ENCODE results near the gene ADAMTSL3.
"Not testable (repeated sequence)": the region's sequence is repeated elsewhere in the genome, so short reads cannot be mapped to it uniquely, and the experiment has no call there.

The ADAMTSL3 gene

DNA sequence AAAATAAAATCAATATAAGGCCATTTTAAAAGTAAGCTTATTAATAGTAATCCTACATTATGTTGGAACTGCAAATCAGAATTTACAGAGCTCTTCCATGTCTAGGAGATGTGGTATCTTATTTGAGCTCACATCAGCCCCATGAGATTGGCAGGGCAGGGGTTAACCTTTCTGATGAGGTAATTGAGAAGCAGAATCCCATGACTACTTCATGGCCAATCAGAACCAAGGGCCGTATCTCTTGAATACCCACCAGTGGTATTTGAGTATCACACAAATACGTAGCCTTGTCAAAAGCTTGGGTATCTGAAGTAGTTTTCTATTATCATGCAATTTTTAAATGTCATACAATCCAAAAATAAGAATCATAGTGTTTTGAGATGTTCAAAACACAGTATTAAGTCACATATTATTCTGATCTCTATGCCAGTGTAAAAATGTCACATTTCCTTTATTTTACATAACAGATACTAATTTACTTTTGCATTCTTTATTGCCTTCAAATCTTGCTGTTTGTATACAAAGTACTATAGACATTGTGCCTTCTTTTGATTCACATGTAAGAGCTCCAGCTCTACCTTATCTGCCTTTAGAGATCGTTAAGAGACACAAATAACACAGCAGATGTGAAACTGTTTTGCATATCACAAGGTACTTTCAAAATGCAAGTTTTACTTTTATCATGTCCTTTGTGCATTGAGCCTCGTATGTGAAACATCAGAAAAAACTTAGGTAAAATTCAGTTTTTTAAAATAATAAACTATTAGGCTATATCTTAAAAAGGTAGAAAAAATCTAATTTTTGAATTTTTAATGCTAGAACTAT lies 329.9 kb downstream of the ADAMTSL3 start:
- no peak for DNase-seq

DNA sequence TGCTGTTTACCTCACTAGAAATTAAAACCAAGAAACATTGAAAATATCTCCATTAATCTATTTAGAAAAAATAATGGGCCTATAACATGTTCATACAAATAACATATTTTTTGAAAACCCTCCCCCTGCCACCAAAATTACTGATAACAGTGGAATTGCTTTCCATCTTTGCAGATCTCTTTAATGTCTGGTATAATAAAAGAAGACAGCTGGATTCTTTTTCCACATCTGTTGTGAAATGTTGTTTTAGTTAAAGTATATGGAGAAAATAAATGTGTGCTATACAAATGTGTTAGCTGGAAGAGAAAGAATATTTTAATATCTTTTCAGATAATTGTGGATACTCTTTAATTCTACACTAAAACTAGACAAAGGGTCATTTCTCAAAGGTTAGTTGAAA lies 330.7 kb downstream of the ADAMTSL3 start:
- DNase-seq, result no peak

DNA sequence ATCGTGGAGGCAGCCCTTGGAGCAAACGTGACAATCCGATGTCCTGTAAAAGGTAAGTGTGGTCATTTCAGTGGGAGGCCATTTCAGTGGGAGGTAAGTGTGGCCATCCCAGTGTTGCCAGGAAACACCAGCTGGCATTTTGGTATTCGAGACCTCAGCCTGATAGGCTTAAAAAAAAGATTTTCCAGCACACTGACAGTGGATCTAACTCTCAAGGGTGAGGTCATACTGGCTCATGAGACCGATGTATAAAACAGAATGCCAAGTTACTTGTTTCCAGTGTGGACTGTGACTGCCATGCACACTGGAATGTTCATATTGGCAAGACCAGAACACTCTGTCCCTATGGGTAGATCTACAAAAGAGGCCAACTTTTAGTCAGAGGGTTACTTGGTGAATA lies 337.2 kb downstream of the ADAMTSL3 start:
- no peak for DNase-seq

DNA sequence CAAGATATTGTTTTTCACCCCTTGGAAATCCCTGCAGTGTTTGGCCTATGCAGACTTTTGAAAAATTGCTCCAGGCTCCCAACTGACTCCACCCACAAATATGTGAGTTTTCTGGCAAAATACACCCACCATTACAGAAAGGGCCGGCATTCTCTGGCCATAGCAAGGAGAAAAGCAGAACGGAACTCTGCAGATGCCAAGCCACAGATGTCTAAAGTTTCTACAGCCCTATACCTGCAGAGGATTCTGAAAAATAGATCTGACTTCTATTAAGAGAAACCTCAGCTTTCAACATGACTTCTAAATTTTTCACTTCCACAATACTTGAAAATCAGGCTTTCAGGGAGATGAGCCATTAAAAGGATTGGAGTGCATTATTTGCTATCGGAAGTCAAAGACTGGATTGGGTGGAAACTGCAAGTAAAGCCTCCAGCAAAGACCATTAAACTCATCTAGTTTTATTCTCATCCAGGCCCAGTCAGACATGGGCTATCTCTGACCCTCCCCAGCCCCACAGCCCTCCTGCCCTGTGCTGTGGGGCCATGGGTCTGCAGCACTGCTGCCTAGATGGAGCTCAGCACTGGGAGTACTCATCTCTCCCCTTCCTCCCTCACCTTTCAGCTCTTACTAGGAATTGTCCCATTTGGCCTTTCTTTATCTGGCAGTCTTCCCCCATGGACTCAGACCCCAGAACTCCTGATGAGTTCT lies 338.6 kb downstream of the ADAMTSL3 start:
- DNase-seq, result no peak

DNA sequence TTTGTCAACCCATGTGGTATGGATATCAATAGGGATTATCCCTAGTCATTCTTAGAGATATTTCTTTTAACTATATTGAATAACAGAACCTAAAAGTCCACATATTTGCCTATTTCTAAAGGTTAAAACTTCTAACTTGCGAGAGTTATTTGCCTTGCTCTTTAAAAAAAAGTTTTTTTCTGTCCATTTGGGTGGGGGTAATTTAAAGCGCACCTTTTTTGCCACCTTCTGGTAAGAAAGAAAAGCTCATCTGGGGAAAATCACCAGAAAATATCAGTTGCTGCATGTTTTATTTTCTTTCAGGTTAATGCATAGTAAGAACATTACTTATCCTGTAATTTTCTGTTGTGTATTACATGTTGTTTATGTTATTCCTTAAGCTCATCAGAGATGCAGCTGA lies 339.7 kb downstream of the ADAMTSL3 start:
- no peak for DNase-seq

DNA sequence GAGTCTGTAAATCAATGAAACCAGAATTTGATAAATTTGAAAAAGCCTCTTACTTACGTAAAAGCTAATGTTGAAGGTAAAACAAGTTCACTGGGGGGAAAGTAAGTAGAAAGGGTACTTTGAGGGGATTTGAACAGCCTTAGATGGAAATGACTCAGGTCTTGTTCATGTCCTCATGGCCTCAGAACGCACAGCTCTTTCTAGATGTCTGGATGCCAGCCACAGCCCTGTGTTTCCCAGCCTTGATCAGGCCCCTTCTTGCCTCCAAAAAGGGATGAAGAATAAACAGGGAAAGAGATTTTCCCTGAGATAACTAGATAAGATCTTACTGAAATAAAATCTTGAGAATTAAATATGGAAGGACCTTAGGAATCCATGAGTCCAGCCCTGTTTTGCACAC lies 344.6 kb downstream of the ADAMTSL3 start:
- no peak for DNase-seq

DNA sequence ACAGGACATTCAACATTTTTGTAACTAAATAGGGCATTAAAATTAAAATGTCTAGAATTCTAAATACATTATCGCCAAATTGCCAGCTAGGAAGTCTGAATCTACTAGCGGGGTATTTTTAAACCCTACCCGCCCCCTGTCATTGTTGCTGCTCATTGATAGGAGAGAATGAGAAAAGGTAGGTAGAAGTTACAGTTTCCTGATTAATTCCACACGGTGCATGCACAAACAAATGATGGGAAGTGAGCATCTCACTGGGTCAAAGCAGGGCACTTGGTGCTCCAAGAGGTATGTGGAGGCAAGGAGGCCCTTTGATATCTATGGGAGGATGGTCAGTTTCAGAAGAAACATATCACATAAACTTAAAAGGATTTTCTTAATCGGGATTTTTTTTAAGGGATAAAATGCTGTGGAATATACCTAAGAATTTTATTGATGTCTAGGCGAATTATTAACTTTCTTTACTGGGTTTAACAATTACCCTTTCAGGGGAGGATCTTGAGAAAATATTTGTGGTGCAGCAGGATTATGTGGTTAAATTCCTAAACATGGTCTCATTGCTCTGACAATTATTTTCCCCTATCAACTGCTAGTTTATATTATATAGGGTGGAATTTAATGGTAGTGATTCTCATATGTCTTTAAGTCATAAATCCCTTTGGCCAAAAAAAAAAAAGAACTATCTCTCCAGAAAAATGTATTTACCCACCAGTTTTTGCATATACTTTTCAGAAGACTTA lies 345.6 kb downstream of the ADAMTSL3 start:
- no peak for DNase-seq

DNA sequence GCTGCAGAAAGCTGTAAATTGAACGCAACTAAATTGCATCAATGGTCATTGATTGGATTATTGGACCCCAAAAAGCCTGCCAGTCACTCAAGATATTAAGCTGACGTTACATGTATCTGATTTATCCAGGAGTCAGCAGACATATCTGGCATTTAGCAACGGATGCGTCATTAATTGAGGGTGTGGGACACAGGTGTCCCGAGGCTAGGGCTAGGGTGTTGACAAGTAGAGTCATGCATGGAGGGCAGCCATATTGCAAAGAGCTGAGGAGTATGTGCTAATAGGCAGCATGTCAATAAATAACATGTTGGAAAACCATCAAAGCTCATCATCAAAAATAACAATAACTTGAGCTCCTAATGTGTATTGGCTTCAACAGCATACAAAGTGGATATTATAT lies 347.1 kb downstream of the ADAMTSL3 start:
- no peak for DNase-seq

DNA sequence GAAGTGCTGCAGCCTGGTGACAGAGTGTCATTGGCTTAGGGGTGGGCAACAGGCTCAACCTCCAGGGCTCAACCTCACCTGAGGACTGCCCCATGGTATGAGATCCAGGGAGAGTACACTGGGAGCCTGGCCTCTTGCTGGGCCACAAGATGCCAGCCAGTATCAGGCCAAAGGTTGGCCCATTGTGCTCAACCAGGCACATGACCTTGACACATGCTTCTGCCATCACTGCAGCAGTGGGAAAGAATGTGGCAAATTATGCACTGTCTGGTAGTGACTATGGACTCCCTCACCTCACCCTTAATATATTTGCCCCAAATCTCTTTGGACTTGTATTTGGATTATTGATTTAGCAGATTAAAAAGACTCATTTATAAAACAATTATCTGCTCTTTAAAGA lies 347.7 kb downstream of the ADAMTSL3 start:
- DNase-seq, result no peak

DNA sequence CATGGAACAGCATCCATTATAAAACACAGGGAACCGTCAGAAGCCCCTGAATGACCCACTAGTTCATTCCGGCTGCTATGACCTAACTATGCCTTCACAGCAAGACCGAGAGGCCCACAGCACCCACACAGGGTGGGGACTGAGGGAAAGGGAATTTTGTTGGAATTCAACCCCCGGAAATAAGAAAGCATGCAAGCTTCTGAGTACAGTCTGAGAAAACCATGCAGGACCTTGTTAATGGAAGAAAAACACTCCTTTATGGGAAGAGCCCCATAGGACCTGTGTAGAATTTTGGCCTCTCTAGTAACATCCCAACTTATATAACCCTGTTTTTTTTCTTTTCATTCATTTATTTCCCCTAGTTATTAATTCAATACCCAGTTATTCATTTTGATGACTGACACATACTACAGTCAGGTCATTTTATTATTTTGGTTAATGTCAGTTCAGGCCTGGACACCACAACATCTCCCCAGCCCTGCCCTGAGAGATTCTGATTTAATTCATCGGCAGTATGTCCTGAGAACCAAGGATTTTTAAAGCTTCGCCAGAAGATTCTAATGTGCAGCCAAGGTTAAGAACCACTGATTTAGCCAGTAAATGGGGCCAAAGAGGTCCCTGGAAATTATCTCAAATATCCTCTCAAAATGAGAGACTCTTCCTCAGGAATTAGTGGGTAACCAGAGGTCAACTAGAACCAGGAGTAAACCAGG lies 350.0 kb downstream of the ADAMTSL3 start:
- no peak for DNase-seq

DNA sequence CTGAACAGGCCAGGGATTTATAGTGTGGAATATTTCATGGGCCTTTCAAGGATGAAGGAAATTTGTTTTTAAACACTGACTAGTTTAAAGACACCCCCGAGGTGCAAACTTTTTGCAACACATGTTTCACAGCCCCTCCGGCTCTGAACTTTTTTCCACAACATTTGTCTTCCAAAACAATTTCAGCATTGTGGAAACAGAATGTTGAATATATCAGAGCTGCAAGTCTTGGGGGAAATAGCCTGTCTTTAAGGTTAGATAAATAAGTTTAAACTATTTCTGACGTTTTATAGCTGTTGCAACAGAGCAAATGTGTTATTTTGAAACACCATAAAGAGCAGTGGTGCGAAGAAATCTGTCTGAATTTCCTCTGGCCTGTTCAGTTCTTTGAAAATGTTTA lies 352.5 kb downstream of the ADAMTSL3 start:
- DNase-seq, result no peak

DNA sequence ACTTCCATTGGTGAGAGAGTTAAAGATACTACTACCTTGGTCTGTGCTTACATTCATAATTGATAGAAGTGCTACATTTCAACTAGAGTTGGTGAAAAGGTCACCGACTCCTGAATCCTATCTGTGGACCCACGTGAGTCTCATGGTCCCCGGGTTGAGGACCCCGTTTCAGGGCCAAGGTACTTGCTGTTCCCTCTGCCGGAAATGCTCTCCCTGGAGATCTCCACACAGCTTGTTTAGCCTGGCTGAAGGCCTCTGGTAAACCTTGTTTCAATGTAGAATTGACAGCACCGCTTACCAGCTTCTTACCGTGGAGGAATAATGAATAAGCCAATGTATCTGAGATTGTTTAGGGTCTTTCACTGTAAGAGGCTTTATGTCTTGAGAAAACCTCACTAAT lies 355.7 kb downstream of the ADAMTSL3 start:
- DNase-seq, result no peak

DNA sequence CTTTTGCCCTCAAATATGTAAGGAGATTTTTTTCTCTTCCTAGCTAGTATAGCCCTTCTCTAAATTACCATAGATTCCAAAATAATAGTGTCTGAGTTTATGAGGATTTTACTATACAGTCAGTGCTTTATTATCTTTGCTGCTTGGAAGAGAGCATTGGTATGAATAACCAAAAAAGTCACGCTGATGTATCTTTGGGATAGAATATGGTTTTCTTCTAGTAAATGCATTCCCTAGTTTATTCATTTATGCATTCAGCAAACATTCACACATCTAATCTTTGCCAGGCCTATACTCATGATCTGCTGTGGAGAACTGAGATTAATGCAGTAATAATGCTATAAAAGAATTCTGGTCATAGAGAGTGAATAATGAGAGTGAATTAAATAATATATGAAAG lies 356.3 kb downstream of the ADAMTSL3 start:
- no peak for DNase-seq

DNA sequence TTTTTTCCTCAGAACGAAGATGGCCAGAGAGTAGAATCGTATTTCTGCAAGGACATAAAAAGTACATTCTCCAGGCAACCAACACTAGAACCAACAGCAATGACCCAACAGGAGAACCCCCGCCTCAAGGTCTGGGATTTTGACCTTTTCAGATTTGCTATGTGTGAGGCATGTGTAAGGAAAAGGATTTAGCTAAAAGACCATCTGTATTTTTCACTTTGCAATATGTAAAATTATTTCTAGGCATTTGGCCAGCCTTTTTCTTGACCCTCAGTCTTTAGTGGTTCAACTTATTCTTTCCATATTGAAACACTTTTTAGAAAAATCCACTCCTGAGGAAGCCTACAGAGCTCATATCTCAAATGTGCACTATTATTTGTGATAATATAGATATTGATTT lies 362.4 kb downstream of the ADAMTSL3 start:
- DNase-seq, result no peak

DNA sequence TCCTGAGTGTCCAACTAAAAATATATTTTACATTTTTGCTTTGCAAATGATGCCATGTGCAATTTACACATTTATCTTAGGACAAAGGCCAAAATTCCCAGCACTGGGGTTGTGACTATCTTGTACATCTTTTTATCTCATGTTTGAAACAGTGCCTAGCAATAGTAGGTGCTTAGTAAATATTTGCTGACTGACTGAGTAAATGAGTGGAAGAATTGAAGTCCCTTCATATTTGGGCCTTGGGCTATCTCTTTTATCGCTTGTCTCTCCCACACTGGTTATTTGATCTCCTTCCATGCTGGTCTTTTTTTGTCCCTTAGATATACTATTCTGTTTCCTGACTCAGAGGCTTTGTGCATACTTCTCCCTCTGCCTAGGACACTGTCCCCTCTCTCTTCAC lies 368.6 kb downstream of the ADAMTSL3 start:
- no peak for DNase-seq

DNA sequence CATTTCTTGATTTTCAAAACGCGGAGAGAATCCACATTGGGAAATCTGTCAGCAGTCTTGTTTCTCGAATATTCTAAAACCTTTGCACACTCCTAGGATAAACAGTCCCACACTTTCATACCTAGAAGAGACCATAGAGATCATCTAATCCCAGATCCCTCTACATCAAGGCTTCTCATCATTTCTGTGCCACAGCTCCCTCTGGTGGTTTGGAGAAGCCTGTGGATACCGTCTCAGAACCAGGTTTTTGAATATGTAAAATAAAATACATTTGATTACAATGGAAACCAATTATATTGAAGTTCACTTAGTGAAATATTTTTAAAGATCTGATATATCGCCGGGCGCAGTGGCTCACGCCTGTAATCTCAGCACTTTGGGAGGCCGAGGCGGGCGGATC lies 369.7 kb downstream of the ADAMTSL3 start:
- no peak for DNase-seq

DNA sequence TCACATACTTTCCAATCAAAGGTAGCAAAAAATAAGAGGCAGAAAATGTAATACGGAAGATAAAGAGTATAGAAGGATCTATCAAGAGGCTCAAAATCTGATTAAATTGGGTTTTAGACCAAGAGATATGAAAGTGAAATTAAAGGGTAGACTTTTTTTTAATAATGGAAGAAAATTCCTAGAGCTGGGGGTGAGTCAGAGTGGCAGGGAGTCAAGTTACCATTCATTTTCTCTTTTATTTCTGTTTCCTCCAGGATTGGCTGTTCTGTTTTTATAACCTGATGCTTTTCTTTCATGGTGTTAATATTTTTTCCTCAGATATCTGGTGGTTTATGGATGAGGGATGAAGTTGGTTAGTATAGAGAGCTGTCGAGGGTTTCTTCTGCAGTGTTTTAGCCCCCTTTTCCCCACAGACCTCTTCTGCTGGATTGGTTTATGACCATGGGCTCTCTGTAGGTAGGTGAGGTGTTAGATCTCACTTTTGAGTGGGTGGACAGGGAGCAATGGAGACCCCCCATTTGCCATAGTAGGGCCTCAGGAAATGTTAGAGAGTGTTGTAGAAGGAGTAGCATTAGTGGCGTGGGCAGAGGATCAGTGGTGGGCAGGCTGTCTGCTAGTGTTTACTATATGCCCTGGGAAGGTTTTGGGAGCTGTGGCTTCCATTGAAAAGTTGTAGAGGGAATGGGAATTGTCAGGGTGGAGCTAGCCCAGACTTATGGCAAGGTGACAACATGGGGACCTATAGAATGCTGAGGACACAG lies 380.1 kb downstream of the ADAMTSL3 start:
- DNase-seq, result no peak

DNA sequence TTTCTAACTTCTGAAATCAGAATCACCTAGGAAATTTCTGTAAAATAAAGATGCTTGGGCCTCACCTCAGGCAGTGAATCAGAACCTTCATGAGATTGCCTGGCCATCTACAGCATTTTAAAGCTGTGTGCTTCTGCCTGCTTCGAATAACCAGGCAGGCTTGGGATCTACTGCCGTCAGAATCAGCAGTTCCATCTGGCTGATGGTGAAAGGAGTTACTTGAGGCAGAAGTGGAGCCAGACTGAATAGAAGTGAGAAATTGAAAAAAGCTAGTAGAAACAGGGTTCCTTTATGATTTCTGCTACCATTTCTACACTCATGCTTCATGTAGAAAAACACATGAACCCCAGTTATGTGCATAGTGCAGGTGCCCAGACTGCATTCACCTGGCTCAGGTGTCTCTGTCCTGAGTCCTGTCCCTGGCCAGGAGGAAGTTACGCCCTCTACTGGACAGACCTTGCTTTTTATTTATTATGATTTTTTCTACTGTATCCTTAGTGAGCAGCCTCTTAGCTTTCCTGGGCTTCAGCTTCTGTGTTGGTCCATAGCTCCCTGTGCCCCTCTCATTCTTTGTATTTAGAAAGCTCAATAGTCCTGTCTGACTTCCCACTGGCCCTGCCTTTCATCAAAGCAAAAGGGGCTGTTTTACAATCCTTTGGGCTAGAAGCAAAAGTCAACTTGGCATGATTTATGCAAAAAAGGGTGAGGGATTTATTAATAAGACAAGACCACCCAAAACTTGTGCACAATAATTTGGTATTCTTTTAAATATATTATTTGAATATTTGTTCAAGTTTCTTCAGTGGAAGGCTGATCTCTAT lies 380.9 kb downstream of the ADAMTSL3 start:
- DNase-seq, result no peak

DNA sequence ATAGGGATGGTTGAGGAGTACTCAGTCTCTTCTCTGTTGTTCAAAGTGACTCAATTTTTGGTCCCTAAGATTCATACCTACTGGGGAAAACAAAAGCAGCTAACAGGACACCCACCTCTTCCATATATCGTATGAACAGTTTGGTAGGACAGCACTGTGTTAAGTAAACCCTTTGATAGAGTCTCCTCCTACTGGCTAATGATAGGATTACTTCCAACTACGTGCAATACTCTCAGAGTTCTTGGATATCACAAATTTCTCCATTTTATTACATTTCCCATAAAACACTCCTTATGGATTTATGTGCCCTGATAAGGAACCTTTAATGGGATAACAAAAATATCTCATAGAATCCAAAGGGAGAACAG lies 381.5 kb downstream of the ADAMTSL3 start:
- no peak for DNase-seq

DNA sequence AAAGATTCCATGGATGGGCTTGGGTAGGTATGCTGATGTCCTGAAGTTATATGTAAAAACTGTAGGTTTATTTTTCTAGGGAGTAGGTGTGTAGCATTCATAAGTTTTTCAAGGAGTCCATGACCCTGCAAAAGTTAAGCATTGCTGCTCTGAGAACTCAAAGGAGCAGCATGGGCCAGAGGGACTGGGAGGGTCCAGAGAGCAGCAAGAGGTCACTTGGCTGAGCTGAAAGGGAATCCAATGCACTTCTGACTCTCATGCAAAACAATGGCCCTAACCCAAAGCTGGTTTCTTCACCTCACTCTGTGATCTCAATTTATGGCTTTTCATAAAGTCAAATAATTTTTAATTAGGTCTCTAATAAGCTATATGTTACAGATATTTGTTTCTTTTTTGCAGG lies 383.4 kb downstream of the ADAMTSL3 start:
- no peak for DNase-seq

DNA sequence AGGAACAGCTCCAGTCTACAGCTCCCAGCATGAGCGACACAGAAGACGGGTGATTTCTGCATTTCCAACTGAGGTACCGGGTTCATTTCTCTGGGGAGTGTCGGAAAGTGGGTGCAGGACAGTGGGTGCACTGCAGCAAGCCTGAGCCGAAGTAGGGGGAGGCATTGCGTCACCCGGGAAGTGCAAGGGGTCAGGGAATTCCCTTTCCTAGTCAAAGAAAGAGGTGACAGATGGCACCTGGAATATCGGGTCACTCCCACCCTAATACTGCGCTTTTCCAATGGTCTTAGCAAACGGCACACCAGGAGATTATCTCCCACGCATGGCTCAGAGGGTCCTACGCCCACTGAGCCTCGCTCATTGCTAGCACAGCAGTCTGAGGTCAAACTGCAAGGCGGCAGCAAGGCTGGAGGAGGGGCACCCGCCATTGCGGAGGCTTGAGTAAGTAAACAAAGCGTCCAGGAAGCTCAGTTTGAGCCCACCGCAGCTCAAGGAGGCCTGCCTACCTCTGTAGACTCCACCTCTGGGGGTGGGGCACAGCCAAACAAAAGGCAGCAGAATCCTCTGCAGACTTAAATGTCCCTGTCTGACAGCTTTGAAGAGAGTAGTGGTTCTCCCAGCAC lies 388.6 kb downstream of the ADAMTSL3 start:
- not testable (repeated sequence) for DNase-seq

Measured in NCI-H1092 treated with DMSO at 0.1 percent for 48 hours (cell line).